ENCODE measurements around the gene ADA.
A peak's percentile ranks its signal among the peaks of the same experiment; 100 is the strongest.
"Not testable (repeated sequence)": the region's sequence is repeated elsewhere in the genome, so short reads cannot be mapped to it uniquely, and the experiment has no call there.

ADA gene

DNA sequence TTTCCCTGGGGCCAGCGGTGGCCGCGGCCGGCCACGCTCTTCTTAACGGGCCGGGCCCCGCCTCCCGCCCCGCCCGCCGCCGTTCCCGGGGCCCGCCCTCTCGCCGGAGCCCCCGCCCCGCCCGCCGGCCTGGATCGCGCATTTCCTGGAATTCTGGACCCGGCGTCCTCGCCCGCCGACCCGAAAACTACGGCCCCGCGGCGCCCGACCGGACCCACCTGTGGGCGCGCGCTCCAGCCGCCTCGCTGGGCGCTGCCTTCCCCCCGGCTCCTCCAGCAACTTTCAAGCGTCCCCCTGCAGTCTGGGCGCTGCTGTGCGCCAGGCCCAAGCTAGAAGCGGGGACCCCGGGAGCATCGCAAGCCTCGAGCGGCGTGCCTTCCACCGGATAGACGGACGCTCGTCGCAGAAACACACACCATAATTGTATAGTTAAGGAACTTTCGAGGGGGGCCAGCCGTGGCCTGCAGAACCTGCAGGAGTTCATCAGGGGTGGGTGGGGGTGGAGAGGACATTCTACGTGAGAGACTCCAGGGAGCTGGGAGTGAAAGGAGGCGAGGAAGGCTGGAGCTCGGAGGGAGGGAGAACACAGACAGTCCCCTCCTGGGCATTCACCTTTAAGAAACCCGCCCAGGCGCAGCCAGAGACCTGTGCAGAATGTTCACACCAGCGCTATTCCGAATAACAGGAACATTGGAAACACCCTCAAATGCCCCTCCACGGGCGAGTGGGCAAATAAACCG, at the start of gene ADA:
ADA (minus strand) TSS at position 16 of the 740 bp plus-strand sequence. CDS start 92 bp downstream, outside the sequence.
- no peaks in the 10 kb centered on the region for H3K27me3 ChIP-seq (ENCODE audit: control insufficient read depth in 1 of 2, insufficient read depth in 2 of 2, low read length in 2 of 2)
- peaks cover 9% of the 10 kb centered on the region for H3K4me1 ChIP-seq (ENCODE audit: insufficient read depth, low read length)
- H3K36me3 ChIP-seq (ENCODE audit: insufficient read depth, low read length) = no peaks in the 10 kb centered on the region
- H3K9ac ChIP-seq (ENCODE audit: low read length) = peak within 1 kb of the TSS; percentile 58
- H3K4me3 ChIP-seq (ENCODE audit: low read depth in 1 of 2, low read length in 2 of 2) = peak within 1 kb of the TSS; percentile 87
- H3K9me3 ChIP-seq (ENCODE audit: low read length) = no peaks in the 10 kb centered on the region
- H3K27ac ChIP-seq (ENCODE audit: low read depth, low read length) = peak within 1 kb of the TSS; percentile 68

DNA sequence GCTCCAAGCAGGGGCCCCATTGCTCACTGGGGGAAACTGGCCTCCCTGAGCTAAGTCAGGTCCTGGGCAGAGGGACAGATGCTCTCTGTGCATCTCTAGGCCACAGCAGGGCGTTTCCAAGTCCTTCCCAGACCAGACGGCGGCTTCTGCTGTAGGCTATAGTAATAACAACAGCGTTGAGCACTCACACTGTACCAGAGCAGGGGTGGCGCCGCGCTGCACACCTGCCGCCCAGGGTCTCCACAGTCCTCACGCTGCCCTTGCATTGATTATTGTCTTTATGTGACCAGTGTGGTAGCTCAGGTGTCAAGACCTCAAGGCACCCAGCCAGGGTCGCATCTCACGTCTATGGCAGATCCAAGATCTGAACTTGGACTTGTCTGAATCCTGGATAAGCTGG, 48.8 kb upstream of the ADA start:
- Histone ChIP-seq H3K27ac (ENCODE audit: low read depth, low read length) (no peak overlapping the region), H3K4me1 (ENCODE audit: insufficient read depth, low read length) (peaks cover 15% of the 10 kb centered on the region)

DNA sequence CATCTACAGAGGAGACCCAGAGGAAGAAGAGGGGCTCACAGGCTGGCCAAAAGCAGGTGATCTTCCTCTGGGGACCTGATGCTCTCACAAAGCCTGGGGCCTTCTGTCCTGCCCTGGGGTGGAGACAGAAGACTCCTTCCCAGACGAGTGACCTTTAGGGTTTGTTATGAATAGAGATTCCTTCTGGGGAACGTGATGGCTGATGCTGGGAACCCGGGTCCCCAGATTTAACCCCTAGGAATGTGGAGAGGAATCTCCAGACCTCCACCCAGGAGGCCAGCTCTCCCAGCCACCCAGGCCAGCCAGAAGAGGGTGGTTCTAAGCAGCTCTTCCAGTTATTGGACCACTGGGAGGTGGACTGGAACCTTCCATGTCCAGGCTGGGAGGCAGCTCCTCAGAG, 46.9 kb upstream of the ADA start:
- Histone ChIP-seq H3K27ac (ENCODE audit: low read depth, low read length) (no peak overlapping the region), H3K9me3 (ENCODE audit: low read length) (no peaks in the 10 kb centered on the region), H3K36me3 (ENCODE audit: insufficient read depth, low read length) (no peaks in the 10 kb centered on the region), H3K4me3 (ENCODE audit: low read depth in 1 of 2, low read length in 2 of 2) (no peak overlapping the region), H3K9ac (ENCODE audit: low read length) (no peak overlapping the region), H3K4me1 (ENCODE audit: insufficient read depth, low read length) (peaks cover 15% of the 10 kb centered on the region), H3K27me3 (ENCODE audit: control insufficient read depth in 1 of 2, insufficient read depth in 2 of 2, low read length in 2 of 2) (no peaks in the 10 kb centered on the region)

More for the DNA sequence above, 48.8 kb upstream of the ADA start:
- no peaks in the 10 kb centered on the region for H3K27me3 ChIP-seq (ENCODE audit: control insufficient read depth in 1 of 2, insufficient read depth in 2 of 2, low read length in 2 of 2)
- H3K36me3 ChIP-seq (ENCODE audit: insufficient read depth, low read length) = no peaks in the 10 kb centered on the region
- no peak overlapping the region for H3K9ac ChIP-seq (ENCODE audit: low read length)
- H3K9me3 ChIP-seq (ENCODE audit: low read length) = no peaks in the 10 kb centered on the region
- no peak overlapping the region for H3K4me3 ChIP-seq (ENCODE audit: low read depth in 1 of 2, low read length in 2 of 2)

DNA sequence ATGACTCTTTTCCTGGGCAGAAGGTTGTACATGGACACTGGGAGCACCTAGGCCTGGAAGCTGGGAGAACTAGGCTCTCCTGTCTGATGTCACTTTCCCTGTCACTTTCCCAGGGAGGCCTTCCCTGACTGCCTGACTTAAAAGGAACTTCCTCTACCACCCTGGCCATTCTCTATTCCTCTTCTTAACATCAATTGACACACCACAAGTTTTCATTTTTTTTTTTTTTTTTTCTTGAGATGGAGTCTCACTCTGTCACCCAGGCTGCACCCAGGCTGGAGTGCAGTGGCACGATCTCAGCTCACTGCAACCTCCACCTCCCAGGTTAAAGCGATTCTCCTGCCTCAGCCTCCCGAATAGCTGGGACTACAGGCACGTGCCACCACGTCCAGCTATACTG, 45.5 kb upstream of the ADA start:
- not testable (repeated sequence) for H3K27ac ChIP-seq (ENCODE audit: low read depth, low read length)

DNA sequence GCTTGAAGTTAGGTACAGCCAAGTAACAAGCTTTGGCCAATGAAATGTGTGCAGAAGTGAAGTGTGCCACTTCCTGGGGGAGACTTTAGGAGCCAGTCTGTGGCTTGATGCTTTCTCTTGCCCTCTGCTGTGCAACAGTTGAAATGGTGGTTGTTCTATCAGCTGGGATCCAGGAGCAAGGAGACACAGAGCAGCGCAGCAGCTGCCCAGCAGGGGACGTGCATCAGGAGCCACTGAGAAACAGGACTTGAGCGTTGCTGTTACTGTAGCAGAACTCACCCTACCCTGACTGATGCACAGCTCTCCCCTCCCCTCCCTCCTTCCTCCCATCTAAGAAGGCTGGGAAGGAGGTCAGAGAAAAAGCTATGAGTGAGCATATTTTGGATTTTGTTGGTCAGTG, 44.8 kb upstream of the ADA start:
- Histone ChIP-seq H3K36me3 (ENCODE audit: insufficient read depth, low read length) (no peaks in the 10 kb centered on the region), H3K4me3 (ENCODE audit: low read depth in 1 of 2, low read length in 2 of 2) (no peak overlapping the region), H3K27me3 (ENCODE audit: control insufficient read depth in 1 of 2, insufficient read depth in 2 of 2, low read length in 2 of 2) (no peaks in the 10 kb centered on the region), H3K9me3 (ENCODE audit: low read length) (no peaks in the 10 kb centered on the region), H3K9ac (ENCODE audit: low read length) (no peak overlapping the region), H3K27ac (ENCODE audit: low read depth, low read length) (no peak overlapping the region), H3K4me1 (ENCODE audit: insufficient read depth, low read length) (peaks cover 3% of the 10 kb centered on the region)

More for the DNA sequence above, 45.5 kb upstream of the ADA start:
- not testable (repeated sequence) for H3K9me3 ChIP-seq (ENCODE audit: low read length); H3K4me1 ChIP-seq (ENCODE audit: insufficient read depth, low read length); H3K4me3 ChIP-seq (ENCODE audit: low read depth in 1 of 2, low read length in 2 of 2); H3K27me3 ChIP-seq (ENCODE audit: control insufficient read depth in 1 of 2, insufficient read depth in 2 of 2, low read length in 2 of 2); H3K9ac ChIP-seq (ENCODE audit: low read length); H3K36me3 ChIP-seq (ENCODE audit: insufficient read depth, low read length)

DNA sequence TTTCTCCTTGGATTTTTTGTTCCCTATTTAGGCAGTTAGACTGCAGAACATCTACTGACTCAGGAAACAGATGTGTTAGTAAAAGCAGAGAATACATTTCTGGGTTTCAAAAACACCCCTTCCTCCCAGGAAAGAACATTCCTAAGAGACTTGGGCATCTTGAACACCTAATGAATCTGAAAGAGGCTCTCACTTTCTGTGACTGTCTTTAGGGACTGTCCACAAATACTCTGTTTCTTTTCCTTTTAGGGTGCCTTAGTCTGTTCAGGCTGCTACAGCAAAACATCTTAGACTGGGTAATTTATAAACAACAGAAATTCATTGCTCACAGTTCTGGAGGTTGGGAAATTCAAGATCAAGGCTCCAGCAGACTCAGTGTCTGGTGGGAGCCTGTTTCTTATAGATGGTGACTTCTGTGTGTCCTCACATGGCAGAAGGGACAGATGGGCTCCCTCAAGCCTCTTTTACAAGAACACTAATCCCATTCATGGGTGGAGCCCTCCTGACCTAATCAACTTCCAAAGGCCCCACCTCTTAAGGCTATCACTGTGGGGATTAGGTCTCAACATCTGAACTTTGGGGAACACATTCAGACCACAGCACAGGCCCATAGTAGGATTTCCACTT, 44.3 kb upstream of the ADA start:
- no peaks in the 10 kb centered on the region for H3K9me3 ChIP-seq (ENCODE audit: low read length)
- H3K9ac ChIP-seq (ENCODE audit: low read length) = no peak overlapping the region
- H3K4me1 ChIP-seq (ENCODE audit: insufficient read depth, low read length) = no peaks in the 10 kb centered on the region
- H3K27me3 ChIP-seq (ENCODE audit: control insufficient read depth in 1 of 2, insufficient read depth in 2 of 2, low read length in 2 of 2) = no peaks in the 10 kb centered on the region
- no peak overlapping the region for H3K4me3 ChIP-seq (ENCODE audit: low read depth in 1 of 2, low read length in 2 of 2)
- H3K27ac ChIP-seq (ENCODE audit: low read depth, low read length) = no peak overlapping the region
- no peaks in the 10 kb centered on the region for H3K36me3 ChIP-seq (ENCODE audit: insufficient read depth, low read length)

DNA sequence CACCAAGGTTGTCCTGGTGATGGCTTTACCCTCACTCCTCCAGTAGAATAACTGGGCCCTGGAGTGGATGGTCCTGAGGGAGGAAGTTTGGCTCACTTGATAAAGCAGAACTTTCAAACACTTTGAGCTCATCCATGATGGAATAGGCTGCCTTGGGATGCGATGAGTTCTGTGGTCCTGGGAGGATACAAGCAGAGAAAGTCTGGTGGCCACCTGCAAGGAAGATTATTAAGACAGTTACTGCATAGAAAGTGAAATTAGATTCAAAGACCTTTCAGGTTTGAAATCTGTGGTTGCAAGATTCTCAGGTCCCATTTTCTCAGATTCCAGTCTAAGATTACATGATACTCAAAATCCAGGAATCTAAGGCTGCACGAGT, 43.8 kb upstream of the ADA start:
- Histone ChIP-seq H3K27ac (ENCODE audit: low read depth, low read length) (no peak overlapping the region), H3K4me1 (ENCODE audit: insufficient read depth, low read length) (no peaks in the 10 kb centered on the region)

DNA sequence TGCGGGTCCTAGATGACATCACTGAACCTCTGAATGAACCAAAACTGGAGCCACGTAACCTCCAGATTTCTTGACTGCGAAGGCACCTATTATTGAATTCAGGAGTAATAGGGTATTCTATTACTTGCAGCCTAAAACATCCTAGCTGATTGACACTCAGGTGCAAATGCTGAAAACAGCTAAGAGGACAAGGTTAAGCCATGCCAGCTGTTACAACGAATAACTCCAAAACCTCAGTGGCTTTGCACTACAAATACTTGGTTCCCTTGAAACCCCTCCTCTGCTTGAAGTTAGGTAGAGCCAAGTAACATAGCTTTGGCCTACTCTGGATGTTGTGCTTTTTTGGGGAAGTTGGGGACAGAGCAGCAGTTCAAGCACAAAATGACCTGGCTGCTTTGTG, 42.7 kb upstream of the ADA start:
- Histone ChIP-seq H3K27me3 (ENCODE audit: control insufficient read depth in 1 of 2, insufficient read depth in 2 of 2, low read length in 2 of 2) (no peaks in the 10 kb centered on the region), H3K4me1 (ENCODE audit: insufficient read depth, low read length) (no peaks in the 10 kb centered on the region), H3K27ac (ENCODE audit: low read depth, low read length) (no peak overlapping the region), H3K36me3 (ENCODE audit: insufficient read depth, low read length) (no peaks in the 10 kb centered on the region), H3K4me3 (ENCODE audit: low read depth in 1 of 2, low read length in 2 of 2) (no peak overlapping the region), H3K9me3 (ENCODE audit: low read length) (no peaks in the 10 kb centered on the region), H3K9ac (ENCODE audit: low read length) (no peak overlapping the region)

More for the DNA sequence above, 43.8 kb upstream of the ADA start:
- H3K9me3 ChIP-seq (ENCODE audit: low read length) = no peaks in the 10 kb centered on the region
- no peak overlapping the region for H3K9ac ChIP-seq (ENCODE audit: low read length)
- no peaks in the 10 kb centered on the region for H3K36me3 ChIP-seq (ENCODE audit: insufficient read depth, low read length)
- no peak overlapping the region for H3K4me3 ChIP-seq (ENCODE audit: low read depth in 1 of 2, low read length in 2 of 2)
- H3K27me3 ChIP-seq (ENCODE audit: control insufficient read depth in 1 of 2, insufficient read depth in 2 of 2, low read length in 2 of 2) = no peaks in the 10 kb centered on the region

DNA sequence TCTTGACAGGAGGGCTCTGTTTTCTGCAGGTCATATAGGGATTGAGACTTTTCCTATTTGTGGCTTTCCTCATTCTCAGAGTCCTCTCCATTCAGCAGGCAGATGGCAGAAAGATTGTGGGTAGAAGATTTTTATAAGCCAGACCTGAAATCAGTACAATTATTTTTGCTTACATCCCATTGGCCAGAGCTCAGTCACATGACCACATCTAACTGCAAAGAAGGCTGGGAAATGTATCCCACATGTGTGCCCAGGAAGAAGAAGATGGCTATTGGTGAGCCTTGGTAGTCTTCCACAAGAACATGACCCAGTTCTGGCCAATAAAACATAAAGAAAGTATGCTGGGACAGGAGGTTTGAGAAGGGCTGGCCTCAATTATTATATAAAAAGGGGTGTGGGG, 42.1 kb upstream of the ADA start:
- Histone ChIP-seq H3K4me1 (ENCODE audit: insufficient read depth, low read length) (no peaks in the 10 kb centered on the region), H3K27me3 (ENCODE audit: control insufficient read depth in 1 of 2, insufficient read depth in 2 of 2, low read length in 2 of 2) (no peaks in the 10 kb centered on the region), H3K9ac (ENCODE audit: low read length) (no peak overlapping the region), H3K9me3 (ENCODE audit: low read length) (no peaks in the 10 kb centered on the region), H3K27ac (ENCODE audit: low read depth, low read length) (no peak overlapping the region), H3K36me3 (ENCODE audit: insufficient read depth, low read length) (no peaks in the 10 kb centered on the region), H3K4me3 (ENCODE audit: low read depth in 1 of 2, low read length in 2 of 2) (no peak overlapping the region)

DNA sequence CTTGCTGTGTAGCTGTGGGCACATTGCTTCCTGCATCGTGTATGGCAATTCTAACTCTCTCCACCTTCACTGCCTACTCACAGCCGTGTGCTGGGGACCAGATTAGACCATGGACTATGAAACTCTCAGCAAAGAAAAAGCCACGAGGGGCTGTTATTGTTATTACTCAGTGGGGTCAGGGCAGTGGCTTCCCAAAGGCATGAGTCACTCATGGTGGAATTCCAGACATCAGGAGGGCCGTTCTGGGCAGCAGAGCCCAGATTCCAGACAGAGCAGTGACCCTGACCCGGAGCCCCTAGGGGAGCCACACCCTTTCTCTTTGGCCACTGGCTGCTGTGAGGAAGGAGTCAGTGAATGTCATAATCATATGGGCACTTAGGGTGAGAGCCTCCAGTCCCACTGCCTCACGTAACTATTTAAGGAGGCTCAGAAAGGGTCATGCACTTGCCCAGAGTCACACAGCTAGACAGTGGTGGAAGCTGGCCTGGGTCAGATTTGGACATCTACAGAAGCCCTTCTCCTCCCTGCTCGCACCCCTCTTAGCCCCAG, 41.5 kb upstream of the ADA start:
- Histone ChIP-seq H3K27ac (ENCODE audit: low read depth, low read length) (no peak overlapping the region), H3K36me3 (ENCODE audit: insufficient read depth, low read length) (no peaks in the 10 kb centered on the region), H3K27me3 (ENCODE audit: control insufficient read depth in 1 of 2, insufficient read depth in 2 of 2, low read length in 2 of 2) (no peaks in the 10 kb centered on the region), H3K4me3 (ENCODE audit: low read depth in 1 of 2, low read length in 2 of 2) (no peak overlapping the region), H3K9me3 (ENCODE audit: low read length) (no peaks in the 10 kb centered on the region), H3K4me1 (ENCODE audit: insufficient read depth, low read length) (no peaks in the 10 kb centered on the region), H3K9ac (ENCODE audit: low read length) (no peak overlapping the region)

DNA sequence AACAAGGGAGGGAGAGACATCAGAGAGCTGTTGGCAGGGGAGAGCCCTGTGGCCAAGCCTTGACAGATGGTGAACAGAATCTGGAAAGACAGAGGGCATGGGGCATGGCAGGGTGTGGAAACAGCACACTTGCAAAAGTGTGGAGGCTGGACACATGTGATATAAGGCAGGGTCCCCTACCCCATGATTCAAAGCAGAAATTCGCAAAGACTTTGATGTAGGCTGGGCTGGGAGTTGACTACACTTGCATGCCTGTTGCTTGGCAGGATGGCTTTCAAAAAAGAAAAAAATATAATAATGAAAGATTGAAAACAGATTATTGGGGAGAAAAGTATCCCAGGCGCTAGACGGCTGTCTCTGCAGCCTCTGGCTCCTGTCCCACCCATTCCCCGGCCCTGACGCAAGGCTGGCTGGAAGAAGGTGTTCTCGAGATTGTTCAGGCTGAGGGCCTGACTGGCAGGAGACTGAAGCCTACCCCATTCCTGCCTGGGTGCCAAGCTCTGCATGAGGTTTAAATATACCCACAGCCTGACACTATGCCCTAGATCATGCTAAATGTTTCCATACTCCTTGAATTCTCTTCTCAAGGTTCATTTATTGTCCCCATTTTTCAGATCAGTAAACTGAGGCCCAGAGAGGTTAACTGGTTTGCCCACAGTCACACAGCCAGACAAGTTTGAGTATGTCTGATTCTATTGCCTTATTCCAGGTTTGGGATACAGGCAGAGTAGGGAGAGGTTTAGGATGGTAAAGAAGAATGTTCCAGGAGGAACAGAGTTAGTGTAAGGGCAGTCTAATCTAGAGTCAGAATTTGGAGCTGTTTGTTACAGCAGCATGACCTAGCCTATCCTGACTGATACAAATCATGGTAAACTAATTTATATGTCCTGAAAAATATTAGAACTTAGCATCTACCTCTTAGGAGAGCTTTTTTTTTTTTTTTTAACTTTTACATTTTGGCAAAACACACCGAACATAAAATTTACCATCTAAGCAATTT, 40.2 kb upstream of the ADA start:
- H3K27me3 ChIP-seq (ENCODE audit: control insufficient read depth in 1 of 2, insufficient read depth in 2 of 2, low read length in 2 of 2) = no peaks in the 10 kb centered on the region
- no peak overlapping the region for H3K4me3 ChIP-seq (ENCODE audit: low read depth in 1 of 2, low read length in 2 of 2)
- H3K4me1 ChIP-seq (ENCODE audit: insufficient read depth, low read length) = no peaks in the 10 kb centered on the region
- H3K9ac ChIP-seq (ENCODE audit: low read length) = no peak overlapping the region
- no peaks in the 10 kb centered on the region for H3K9me3 ChIP-seq (ENCODE audit: low read length)
- no peak overlapping the region for H3K27ac ChIP-seq (ENCODE audit: low read depth, low read length)
- H3K36me3 ChIP-seq (ENCODE audit: insufficient read depth, low read length) = no peaks in the 10 kb centered on the region

Data from muscle layer of colon (tissue), 2 donors.